WTC11 (cell line): Measurements from ENCODE around the gene ARL4A. TPM values are rescaled to one million over a fixed set of nuclear protein-coding genes. Genes with fewer than 3 reads are reported as not detected.

Experiments used
- ATAC-seq: fragments of 200-7000 bp; cut with Tn5 transposase; 2 replicates; pipeline ENCODE4 v1.10.0; 2021; ENCODE audit warnings: mild to moderate bottlenecking, moderate library complexity
- CTCF ChIA-PET: fragments of 300-600 bp; sonication (Branson Sonifier 250); formaldehyde crosslinking; loops from one replicate; lab custom pipeline; 2021; ENCODE audit warnings: antibody characterized with exemption; lab: Charles Lee
- POLR2A ChIA-PET: fragments of 350-600 bp; sonication (Branson Sonifier 250); formaldehyde crosslinking; loops from one replicate; lab custom pipeline; 2021; ENCODE audit warnings: antibody characterized with exemption; lab: Charles Lee
- DNase-seq: peaks from one replicate; pipeline ENCODE4 v3.0.0; 2021; ENCODE audit warnings: low spot score
- H3K27ac Mint-ChIP-seq: 2 replicates; pipeline ENCODE4 v1.8.0; 2021; ENCODE audit warnings: mixed read lengths
- H3K27me3 Mint-ChIP-seq: 2 replicates; pipeline ENCODE4 v1.8.0; 2021; ENCODE audit warnings: low read depth, mild to moderate bottlenecking, moderate library complexity, mixed read lengths
- H3K36me3 Mint-ChIP-seq: 2 replicates; pipeline ENCODE4 v1.8.0; 2021; ENCODE audit warnings: mixed read lengths
- H3K4me1 Mint-ChIP-seq: 2 replicates; pipeline ENCODE4 v1.8.0; 2022; ENCODE audit warnings: mixed read lengths
- H3K4me3 Mint-ChIP-seq: 2 replicates; pipeline ENCODE4 v1.8.0; 2021; ENCODE audit warnings: mild to moderate bottlenecking, moderate library complexity, mixed read lengths
- H3K9me3 Mint-ChIP-seq: 2 replicates; pipeline ENCODE4 v1.8.0; 2021; ENCODE audit warnings: mixed read lengths
- AFF4 ChIP-seq: sonication (generic); formaldehyde crosslinking; IDR thresholded peaks from 2 replicates; pipeline ENCODE4 v1.8.1; 2023; ENCODE audit warnings: mild to moderate bottlenecking, missing genetic modification reagents, borderline replicate concordance
- ESRRA ChIP-seq: sonication (generic); formaldehyde crosslinking; IDR thresholded peaks from 2 replicates; pipeline ENCODE4 v1.8.1; 2022; ENCODE audit warnings: mild to moderate bottlenecking, missing genetic modification reagents, borderline replicate concordance
- GRHL2 ChIP-seq: fragments of 250-450 bp; sonication (Bioruptor Pico); IDR thresholded peaks from 2 replicates; pipeline ENCODE4 v1.8.0; 2022; ENCODE audit warnings: mild to moderate bottlenecking, moderate library complexity; ENCODE audit not compliant: insufficient replicate concordance, severe bottlenecking
- HMGXB4 ChIP-seq: sonication (generic); formaldehyde crosslinking; IDR thresholded peaks from 2 replicates; pipeline ENCODE4 v1.8.1; 2023; ENCODE audit warnings: mild to moderate bottlenecking, moderate library complexity, missing genetic modification reagents
- MLX ChIP-seq: sonication (generic); formaldehyde crosslinking; IDR thresholded peaks from 2 replicates; pipeline ENCODE4 v1.8.1; 2023; ENCODE audit warnings: mild to moderate bottlenecking, missing genetic modification reagents, moderate library complexity
- MXD4 ChIP-seq: fragments of 250-450 bp; sonication (Bioruptor Pico); IDR thresholded peaks from 2 replicates; pipeline ENCODE4 v1.8.0; 2021; ENCODE audit warnings: mild to moderate bottlenecking, moderate library complexity, borderline replicate concordance
- NFATC4 ChIP-seq: fragments of 250-450 bp; sonication (Bioruptor Pico); IDR thresholded peaks from 2 replicates; pipeline ENCODE4 v1.9.0; 2021; ENCODE audit warnings: mild to moderate bottlenecking
- NFE2L1 ChIP-seq: sonication (generic); formaldehyde crosslinking; IDR thresholded peaks from 2 replicates; pipeline ENCODE4 v1.8.1; 2023; ENCODE audit warnings: missing genetic modification reagents
- NFYB ChIP-seq: sonication (generic); formaldehyde crosslinking; conservative IDR thresholded peaks from 2 replicates; pipeline ENCODE4 v1.8.0; 2022; ENCODE audit warnings: low read depth, missing genetic modification reagents
- NR3C1 ChIP-seq: sonication (generic); formaldehyde crosslinking; conservative IDR thresholded peaks from 2 replicates; pipeline ENCODE4 v1.8.1; 2023; ENCODE audit warnings: low read depth, mild to moderate bottlenecking, missing genetic modification reagents
- OVOL2 ChIP-seq: fragments of 250-450 bp; sonication (Bioruptor Pico); IDR thresholded peaks from 2 replicates; pipeline ENCODE4 v1.9.0; 2021; ENCODE audit warnings: mild to moderate bottlenecking, borderline replicate concordance
- RELA ChIP-seq: sonication (generic); formaldehyde crosslinking; IDR thresholded peaks from 2 replicates; pipeline ENCODE4 v1.8.1; 2022; ENCODE audit warnings: missing genetic modification reagents, mild to moderate bottlenecking, borderline replicate concordance
- SMAD4 ChIP-seq: sonication (generic); formaldehyde crosslinking; IDR thresholded peaks from 2 replicates; pipeline ENCODE4 v1.8.0; 2022; ENCODE audit warnings: mild to moderate bottlenecking, missing genetic modification reagents
- TEAD4 ChIP-seq: sonication (generic); formaldehyde crosslinking; IDR thresholded peaks from 2 replicates; pipeline ENCODE4 v1.8.0; 2022; ENCODE audit warnings: mild to moderate bottlenecking, missing genetic modification reagents
- USF1 ChIP-seq: sonication (generic); formaldehyde crosslinking; IDR thresholded peaks from 2 replicates; pipeline ENCODE4 v1.8.0; 2022; ENCODE audit warnings: mild to moderate bottlenecking, missing genetic modification reagents
- ZMAT4 ChIP-seq: fragments of 250-450 bp; sonication (Bioruptor Pico); IDR thresholded peaks from 2 replicates; pipeline ENCODE4 v1.9.0; 2021; ENCODE audit warnings: mild to moderate bottlenecking
- ZNF138 ChIP-seq: sonication (generic); formaldehyde crosslinking; conservative IDR thresholded peaks from 2 replicates; pipeline ENCODE4 v1.8.1; 2022; ENCODE audit warnings: mild to moderate bottlenecking, moderate library complexity, missing genetic modification reagents
- ZNF232 ChIP-seq: sonication (generic); formaldehyde crosslinking; IDR thresholded peaks from 2 replicates; pipeline ENCODE4 v1.8.0; 2022; ENCODE audit warnings: mild to moderate bottlenecking, missing genetic modification reagents
- ZNF317 ChIP-seq: sonication (generic); formaldehyde crosslinking; IDR thresholded peaks from 2 replicates; pipeline ENCODE4 v1.8.1; 2023; ENCODE audit warnings: low read depth, mild to moderate bottlenecking, moderate library complexity, missing genetic modification reagents, borderline replicate concordance
- ZNF425 ChIP-seq: fragments of 250-450 bp; sonication (Bioruptor Pico); conservative IDR thresholded peaks from 2 replicates; pipeline ENCODE4 v1.9.0; 2021; ENCODE audit warnings: mild to moderate bottlenecking
- ZNF532 ChIP-seq: fragments of 250-450 bp; sonication (Bioruptor Pico); IDR thresholded peaks from 2 replicates; pipeline ENCODE4 v1.9.0; 2021; ENCODE audit warnings: mild to moderate bottlenecking, borderline replicate concordance
- total RNA-seq: library from RNA; stranded (reverse); gene quantifications from 3 replicates; pipeline ENCODE4 v1.2.3, GENCODE V29; 2021

ARL4A gene
- total RNA-seq, 1 experiment from 2014 or later, result 25.4 TPM

GRCh38 chr7:12708314-12708713 lies 20.9 kb downstream of the ARL4A start (continued):
- TF ChIP-seq HMGXB4 (CRISPR knock-in tag), result no peak
- TF ChIP-seq ZNF532, result no peak
- no peak for TF ChIP-seq NFYB (CRISPR knock-in tag)
- TF ChIP-seq SMAD4 (CRISPR knock-in tag), result no peak
- TF ChIP-seq MXD4 (CRISPR knock-in tag), result no peak
- TF ChIP-seq NR3C1 (CRISPR knock-in tag), result no peak
- no peak for TF ChIP-seq AFF4 (CRISPR knock-in tag)
- TF ChIP-seq MLX (CRISPR knock-in tag), result no peak
- TF ChIP-seq OVOL2, result no peak
- no peak for TF ChIP-seq GRHL2 (CRISPR knock-in tag)

GRCh38 chr7:12709726-12710502 lies 22.5 kb downstream of the ARL4A start:
- POLR2A ChIA-PET, result interaction anchor here (0.6 kb wide), 2 partner anchors 20 to 137 kb away, joined by 3 to 6 read pairs; no protein-coding TSS in a partner anchor
- DNase-seq (no peak), ATAC-seq (no peak)
- Mint-ChIP-seq H3K27me3 (no peaks in the 10 kb centered on the region), H3K27ac (no peak overlapping the region; the same call in 1 of the 2 replicates), H3K36me3 (no peaks in the 10 kb centered on the region), H3K4me3 (no peak overlapping the region), H3K4me1 (peaks cover 44% of the 10 kb centered on the region), H3K9me3 (no peaks in the 10 kb centered on the region)
- TF ChIP-seq NFE2L1 (CRISPR knock-in tag) (no peak), ESRRA (CRISPR knock-in tag) (no peak), ZNF425 (no peak), USF1 (no peak), NFATC4 (CRISPR knock-in tag) (no peak), ZNF232 (CRISPR knock-in tag) (no peak), ZNF317 (no peak), TEAD4 (CRISPR knock-in tag) (no peak), RELA (no peak), ZNF138 (CRISPR knock-in tag) (no peak), ZMAT4 (CRISPR knock-in tag) (no peak)
- CTCF ChIA-PET, result interaction anchor here (0.7 to 1.6 kb wide), 2 partner anchors 23 to 244 kb away, joined by 4 to 6 read pairs; partner anchors contain the start of gene ARL4A
